ENCODE measurements around the gene NOXA1. TPM values are rescaled to one million over a fixed set of nuclear protein-coding genes. Genes with fewer than 3 reads are reported as not detected.
A peak's percentile ranks its signal among the peaks of the same experiment; 100 is the strongest.
"Not testable (repeated sequence)": the region's sequence is repeated elsewhere in the genome, so short reads cannot be mapped to it uniquely, and the experiment has no call there.

NOXA1 gene
- total RNA-seq, 1 donor from 2014 or later, result 0.49 TPM

DNA sequence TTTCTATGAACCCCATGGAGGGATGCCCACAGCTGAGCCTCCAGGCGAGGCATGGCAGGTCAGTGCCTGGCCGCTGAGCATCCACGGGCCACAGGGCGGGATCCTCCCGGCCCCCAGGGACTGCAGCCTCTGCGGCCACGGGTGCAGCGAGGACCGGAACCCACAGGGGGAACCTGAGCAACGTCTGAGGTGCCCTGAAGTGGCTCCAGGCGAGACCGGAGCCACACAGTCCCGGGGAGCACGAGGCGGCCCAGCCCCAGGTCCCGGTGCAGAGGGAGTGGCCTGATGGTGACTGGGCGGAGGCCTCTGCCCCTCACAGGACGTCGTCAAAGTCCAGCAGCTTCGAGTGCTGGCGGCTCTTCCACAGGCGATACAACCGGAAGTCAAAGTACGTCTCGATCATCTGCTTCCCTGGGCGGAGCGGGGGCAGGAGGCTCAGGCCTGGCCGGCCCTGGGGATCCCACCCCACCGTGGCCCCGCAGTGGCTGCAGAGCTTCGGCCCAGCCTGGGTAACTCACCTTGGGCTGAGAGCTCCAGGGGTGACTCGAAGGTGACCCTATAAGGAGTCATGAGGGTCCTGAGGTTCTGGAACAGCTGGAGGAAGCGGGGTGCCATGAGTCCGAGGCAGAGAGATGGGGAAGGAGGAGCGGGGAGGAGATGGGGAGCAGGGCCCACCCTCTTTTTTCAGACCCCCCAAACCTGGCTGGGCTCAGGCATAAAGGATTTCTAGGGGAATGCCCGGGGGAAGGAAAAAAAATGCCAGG lies 26.1 kb downstream of the NOXA1 start:
- Mint-ChIP-seq H3K27ac (peak overlapping the region; percentile 40), H3K4me1 (ENCODE audit: low read depth) (peaks cover 8% of the 10 kb centered on the region), H3K27me3 (ENCODE audit: insufficient read depth) (peaks cover 3% of the 10 kb centered on the region), H3K36me3 (ENCODE audit: low read depth) (peaks cover 3% of the 10 kb centered on the region), H3K4me3 (no peak overlapping the region), H3K9me3 (no peaks in the 10 kb centered on the region)
- intact Hi-C loops (cut with micrococcal nuclease), result no loop called here
- DNase-seq (ENCODE audit: low spot score), result no peak

DNA sequence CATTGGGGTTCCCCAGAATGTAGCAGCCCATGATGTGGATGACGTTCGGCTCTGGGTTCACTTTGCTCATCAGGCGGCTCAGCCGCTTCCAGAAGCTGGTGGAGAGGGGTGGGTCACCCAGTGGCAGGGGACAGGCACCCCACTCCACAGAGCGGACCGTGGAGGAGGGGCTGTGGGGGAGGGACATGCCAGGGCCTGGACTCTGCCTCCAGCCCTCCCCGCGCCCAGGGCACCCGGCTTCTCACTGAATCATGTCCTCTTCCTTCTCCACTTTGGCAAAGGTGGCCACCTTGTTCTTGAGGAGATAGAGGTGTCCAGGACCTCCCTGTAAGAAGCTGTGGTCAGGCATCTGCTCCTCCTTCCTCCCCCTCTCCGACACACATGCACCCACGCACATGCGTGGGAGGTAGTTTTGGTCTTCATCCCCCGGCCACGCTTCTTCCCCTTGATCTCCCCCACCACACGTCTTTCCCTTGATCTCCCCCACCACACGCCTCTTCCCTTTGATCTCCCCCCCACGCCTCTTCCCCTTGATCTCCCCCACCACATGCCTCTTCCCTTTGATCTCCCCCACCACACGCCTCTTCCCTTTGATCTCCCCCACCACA lies 26.8 kb downstream of the NOXA1 start:
- Mint-ChIP-seq H3K9me3 (no peaks in the 10 kb centered on the region), H3K4me1 (ENCODE audit: low read depth) (peaks cover 6% of the 10 kb centered on the region), H3K4me3 (no peak overlapping the region), H3K36me3 (ENCODE audit: low read depth) (peaks cover 3% of the 10 kb centered on the region), H3K27me3 (ENCODE audit: insufficient read depth) (no peaks in the 10 kb centered on the region), H3K27ac (no peak overlapping the region)
- intact Hi-C loops (cut with micrococcal nuclease), result loop anchor here (5.0 to 10.0 kb wide), 3 partner anchors 428 to 968 kb away; partner anchors contain the start of genes RABL6 and SEC16A
- no peak for DNase-seq (ENCODE audit: low spot score)

DNA sequence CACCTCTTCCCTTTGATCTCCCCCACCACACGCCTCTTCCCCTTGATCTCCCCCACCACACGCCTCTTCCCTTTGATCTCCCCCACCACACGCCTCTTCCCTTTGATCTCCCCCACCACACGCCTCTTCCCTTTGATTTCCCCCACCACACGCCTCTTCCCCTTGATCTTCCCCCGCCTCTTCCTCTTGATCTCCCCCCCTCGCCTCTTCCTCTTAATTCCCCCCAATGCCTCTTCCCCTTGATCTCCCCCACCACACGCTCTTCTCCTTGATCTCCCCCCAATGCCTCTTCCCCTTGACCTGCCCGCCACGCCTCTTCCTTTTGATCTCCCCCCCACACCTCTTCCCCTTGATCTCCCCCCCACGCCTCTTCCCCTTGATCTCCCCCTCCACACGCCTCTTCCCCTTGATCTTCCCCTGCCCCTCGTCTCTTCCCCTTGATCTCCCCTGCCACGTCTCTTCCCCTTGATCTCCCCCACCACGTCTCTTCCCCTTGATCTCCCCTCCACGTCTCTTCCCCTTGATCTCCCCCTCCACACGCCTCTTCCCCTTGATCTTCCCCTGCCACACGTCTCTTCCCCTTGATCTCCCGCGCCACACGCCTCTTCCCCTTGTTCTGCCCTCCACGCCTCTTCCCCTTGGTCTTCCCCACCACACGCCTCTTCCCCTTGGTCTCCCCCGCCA lies 27.5 kb downstream of the NOXA1 start:
- H3K9me3 Mint-ChIP-seq; H3K4me3 Mint-ChIP-seq; H3K36me3 Mint-ChIP-seq (ENCODE audit: low read depth); H3K4me1 Mint-ChIP-seq (ENCODE audit: low read depth); H3K27ac Mint-ChIP-seq; DNase-seq (ENCODE audit: low spot score); H3K27me3 Mint-ChIP-seq (ENCODE audit: insufficient read depth): not testable (repeated sequence)
- intact Hi-C loops (cut with micrococcal nuclease), result loop anchor here (5.0 to 10.0 kb wide), 3 partner anchors 428 to 968 kb away; partner anchors contain the start of genes RABL6 and SEC16A

DNA sequence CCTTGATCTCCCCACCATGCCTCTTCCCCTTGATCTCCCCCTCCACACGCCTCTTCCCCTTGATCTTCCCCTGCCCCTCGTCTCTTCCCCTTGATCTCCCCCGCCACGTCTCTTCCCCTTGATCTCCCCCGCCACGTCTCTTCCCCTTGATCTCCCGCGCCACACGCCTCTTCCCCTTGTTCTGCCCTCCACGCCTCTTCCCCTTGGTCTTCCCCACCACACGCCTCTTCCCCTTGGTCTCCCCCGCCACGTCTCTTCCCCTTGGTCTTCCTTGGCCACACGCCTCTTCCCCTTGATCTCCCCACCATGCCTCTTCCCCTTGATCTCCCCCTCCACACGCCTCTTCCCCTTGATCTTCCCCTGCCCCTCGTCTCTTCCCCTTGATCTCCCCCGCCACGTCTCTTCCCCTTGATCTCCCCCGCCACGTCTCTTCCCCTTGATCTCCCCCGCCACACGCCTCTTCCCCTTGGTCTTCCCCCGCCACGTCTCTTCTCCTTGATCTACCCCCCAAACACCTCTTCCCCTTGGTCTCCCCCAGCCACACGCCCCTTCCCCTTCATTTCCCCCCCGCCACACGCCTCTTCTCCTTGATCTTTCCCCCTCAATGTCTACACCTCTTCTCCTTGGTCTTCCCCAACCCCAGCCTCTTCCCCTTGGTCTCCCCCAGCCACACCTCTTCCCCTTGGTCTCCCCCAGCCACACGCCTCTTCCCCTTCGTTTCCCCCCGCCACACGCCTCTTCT lies 28.2 kb downstream of the NOXA1 start:
- not testable (repeated sequence) for H3K9me3 Mint-ChIP-seq; H3K36me3 Mint-ChIP-seq (ENCODE audit: low read depth); H3K4me1 Mint-ChIP-seq (ENCODE audit: low read depth); DNase-seq (ENCODE audit: low spot score); H3K4me3 Mint-ChIP-seq; H3K27ac Mint-ChIP-seq; H3K27me3 Mint-ChIP-seq (ENCODE audit: insufficient read depth)
- intact Hi-C loops (cut with micrococcal nuclease), result loop anchor here (5.0 to 10.0 kb wide), 3 partner anchors 429 to 969 kb away; partner anchors contain the start of genes RABL6 and SEC16A

GRCh38 chr9:137452006-137452760 lies 29.0 kb downstream of the NOXA1 start:
- peaks cover 10% of the 10 kb centered on the region for H3K4me1 Mint-ChIP-seq (ENCODE audit: low read depth)
- no peak overlapping the region for H3K27ac Mint-ChIP-seq
- DNase-seq (ENCODE audit: low spot score), result no peak
- intact Hi-C loops (cut with micrococcal nuclease), result loop anchor here (5.0 to 10.0 kb wide), 3 partner anchors 430 to 970 kb away; partner anchors contain the start of genes RABL6 and SEC16A
- no peaks in the 10 kb centered on the region for H3K27me3 Mint-ChIP-seq (ENCODE audit: insufficient read depth)
- no peaks in the 10 kb centered on the region for H3K9me3 Mint-ChIP-seq
- no peak overlapping the region for H3K4me3 Mint-ChIP-seq
- H3K36me3 Mint-ChIP-seq (ENCODE audit: low read depth), result peaks cover 5% of the 10 kb centered on the region

DNA sequence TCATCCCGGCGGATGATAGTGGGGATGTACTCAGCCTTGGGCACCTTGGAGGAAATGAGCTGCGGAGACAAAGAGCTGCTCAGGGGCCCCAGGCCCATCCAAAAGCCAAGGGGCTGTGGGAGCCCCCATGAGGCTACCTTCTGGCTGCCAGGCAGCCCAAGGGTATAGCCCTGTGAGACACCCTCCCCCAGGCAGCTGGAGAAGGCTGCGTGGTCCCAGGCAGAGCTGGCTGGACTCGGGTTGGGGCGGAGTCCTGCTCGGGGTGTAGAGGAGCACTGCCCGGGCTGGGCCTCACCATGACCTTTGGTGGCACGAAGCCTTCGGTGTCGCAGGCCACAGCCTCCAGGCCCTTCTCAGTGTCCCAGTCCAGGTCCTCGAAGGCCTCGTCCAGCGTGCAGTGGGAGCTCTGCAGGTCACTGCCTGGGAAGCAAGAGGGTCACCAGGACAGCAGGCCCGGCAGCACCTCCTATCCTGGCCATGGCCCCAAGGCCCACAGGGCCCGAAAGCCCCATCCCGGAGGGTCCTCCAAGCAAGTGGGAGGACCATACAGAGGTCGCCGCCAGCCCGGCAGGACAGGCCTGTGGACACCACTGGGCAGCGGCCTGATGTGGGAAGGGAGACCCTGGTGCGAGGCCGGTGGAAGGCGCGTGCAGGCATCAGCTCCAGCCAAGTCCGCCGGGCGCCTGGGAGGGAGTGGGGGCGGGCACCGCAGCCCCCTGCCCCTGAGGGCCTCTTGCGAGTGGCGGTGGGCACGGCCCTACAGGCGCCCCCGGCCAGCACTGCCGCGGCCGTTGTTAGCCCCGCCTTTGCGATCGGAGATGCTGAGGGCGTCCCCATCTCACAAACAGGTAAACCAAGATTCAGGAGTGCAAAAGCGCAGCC lies 29.8 kb downstream of the NOXA1 start:
- Mint-ChIP-seq H3K4me3 (no peak overlapping the region), H3K36me3 (ENCODE audit: low read depth) (peaks cover 5% of the 10 kb centered on the region)
- intact Hi-C loops (cut with micrococcal nuclease), result loop anchor here (1.0 to 10.0 kb wide), 4 partner anchors 8 to 971 kb away; partner anchors contain the start of genes RABL6 and SEC16A

GRCh38 chr9:137453643-137454081 lies 30.5 kb downstream of the NOXA1 start:
- Mint-ChIP-seq H3K27me3 (ENCODE audit: insufficient read depth) (no peaks in the 10 kb centered on the region), H3K4me3 (peak overlapping the region; percentile 49), H3K36me3 (ENCODE audit: low read depth) (peaks cover 4% of the 10 kb centered on the region), H3K9me3 (no peaks in the 10 kb centered on the region), H3K4me1 (ENCODE audit: low read depth) (peaks cover 10% of the 10 kb centered on the region), H3K27ac (no peak overlapping the region)
- intact Hi-C loops (cut with micrococcal nuclease), result loop anchor here (1.0 to 10.0 kb wide), 4 partner anchors 8 to 971 kb away; partner anchors contain the start of genes RABL6 and SEC16A
- DNase-seq (ENCODE audit: low spot score), result peak; percentile 59

More for the DNA sequence above, 29.8 kb downstream of the NOXA1 start:
- no peak for DNase-seq (ENCODE audit: low spot score)
- H3K4me1 Mint-ChIP-seq (ENCODE audit: low read depth), result peaks cover 10% of the 10 kb centered on the region
- no peaks in the 10 kb centered on the region for H3K9me3 Mint-ChIP-seq
- H3K27ac Mint-ChIP-seq, result no peak overlapping the region
- no peaks in the 10 kb centered on the region for H3K27me3 Mint-ChIP-seq (ENCODE audit: insufficient read depth)

DNA sequence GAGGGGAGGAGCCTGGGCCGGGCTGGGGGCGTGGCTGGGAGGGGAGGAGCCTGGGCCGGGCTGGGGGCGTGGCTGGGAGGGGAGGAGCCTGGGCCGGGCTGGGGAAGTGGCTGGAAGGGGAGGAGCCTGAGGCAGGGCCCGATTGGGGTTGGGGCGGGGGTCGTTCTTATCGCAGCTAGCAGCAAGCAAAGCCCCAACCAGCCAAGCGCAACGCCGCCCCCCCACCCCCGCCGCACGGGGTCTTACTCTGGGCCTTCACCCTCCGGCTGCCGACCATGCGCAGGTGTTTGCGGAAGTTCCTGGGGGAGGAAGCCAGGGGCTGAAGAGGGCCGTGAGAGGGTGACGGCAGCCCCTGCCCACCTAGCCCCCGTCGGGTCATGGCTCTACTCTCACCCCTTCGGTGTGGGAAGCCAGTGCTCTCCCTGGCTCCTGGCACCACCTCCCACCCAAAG lies 31.0 kb downstream of the NOXA1 start:
- Mint-ChIP-seq H3K4me3 (peak overlapping the region; percentile 62), H3K27me3 (ENCODE audit: insufficient read depth) (no peaks in the 10 kb centered on the region), H3K36me3 (ENCODE audit: low read depth) (peaks cover 3% of the 10 kb centered on the region), H3K4me1 (ENCODE audit: low read depth) (peaks cover 10% of the 10 kb centered on the region), H3K9me3 (no peaks in the 10 kb centered on the region), H3K27ac (no peak overlapping the region)
- peak; percentile 53 for DNase-seq (ENCODE audit: low spot score)
- intact Hi-C loops (cut with micrococcal nuclease), result loop anchor here (5.0 to 10.0 kb wide), 3 partner anchors 432 to 972 kb away; partner anchors contain the start of genes RABL6 and SEC16A

GRCh38 chr9:137454597-137455358 lies 31.6 kb downstream of the NOXA1 start:
- DNase-seq (ENCODE audit: low spot score), result no peak
- peak overlapping the region; percentile 62 for H3K4me3 Mint-ChIP-seq
- H3K27ac Mint-ChIP-seq, result no peak overlapping the region

DNA sequence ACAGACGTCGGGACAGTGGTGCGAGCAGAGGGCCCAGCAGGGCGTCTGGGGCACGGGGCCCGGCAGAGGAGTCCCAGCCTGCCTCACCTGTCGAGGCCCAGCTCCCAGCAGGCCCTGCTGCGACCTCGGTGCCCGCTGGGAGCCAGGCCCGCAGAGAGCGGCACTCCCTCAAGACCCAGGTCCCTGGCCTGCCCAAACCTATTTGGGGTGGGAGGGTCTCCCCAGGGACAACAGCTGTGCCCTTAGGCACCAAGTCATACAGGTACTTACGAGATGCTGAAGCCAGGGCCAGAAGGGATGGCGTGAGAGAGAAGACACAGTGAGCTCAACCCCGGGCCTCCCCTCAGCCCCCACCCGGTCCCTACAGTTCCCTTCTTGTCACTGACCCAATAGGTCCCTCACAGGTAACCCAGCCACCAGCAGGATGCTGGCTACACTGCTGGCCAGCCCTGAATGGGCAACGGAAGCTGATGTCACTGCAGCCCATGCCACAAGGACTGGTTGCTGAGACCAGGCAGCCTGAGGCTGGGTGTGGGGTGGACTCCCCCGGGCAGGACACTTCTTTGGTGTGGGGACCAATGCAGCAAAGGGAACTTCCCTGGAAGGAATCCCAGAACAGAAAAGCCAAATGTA lies 32.3 kb downstream of the NOXA1 start:
- H3K9me3 Mint-ChIP-seq, result no peaks in the 10 kb centered on the region
- peaks cover 10% of the 10 kb centered on the region for H3K4me1 Mint-ChIP-seq (ENCODE audit: low read depth)
- DNase-seq (ENCODE audit: low spot score), result no peak
- H3K27ac Mint-ChIP-seq, result no peak overlapping the region
- H3K36me3 Mint-ChIP-seq (ENCODE audit: low read depth), result peaks cover 3% of the 10 kb centered on the region
- H3K27me3 Mint-ChIP-seq (ENCODE audit: insufficient read depth), result no peaks in the 10 kb centered on the region
- intact Hi-C loops (cut with micrococcal nuclease), result loop anchor here (10.0 kb wide), 1 partner anchor 651 kb away; the partner anchor contains the start of gene RABL6
- peak overlapping the region; percentile 54 for H3K4me3 Mint-ChIP-seq

More at GRCh38 chr9:137454597-137455358, 31.6 kb downstream of the NOXA1 start:
- H3K4me1 Mint-ChIP-seq (ENCODE audit: low read depth), result peaks cover 10% of the 10 kb centered on the region
- H3K9me3 Mint-ChIP-seq, result no peaks in the 10 kb centered on the region
- H3K36me3 Mint-ChIP-seq (ENCODE audit: low read depth), result peaks cover 3% of the 10 kb centered on the region
- no peaks in the 10 kb centered on the region for H3K27me3 Mint-ChIP-seq (ENCODE audit: insufficient read depth)
- intact Hi-C loops (cut with micrococcal nuclease), result loop anchor here (5.0 to 10.0 kb wide), 3 partner anchors 432 to 972 kb away; partner anchors contain the start of genes RABL6 and SEC16A
